Left ventricle myocardium inferior (tissue), 1 donor: ENCODE measurements around the gene MIS18A. TPM values are rescaled to one million over a fixed set of nuclear protein-coding genes. Genes with fewer than 3 reads are reported as not detected.

ENCODE experiments used
- DNase-seq: peaks from one replicate; pipeline ENCODE4 v3.0.0-alpha.2; 2020
- H3K27ac ChIP-seq: fragments of 200-600 bp; replicated peaks from 2 replicates; pipeline ENCODE4 v1.8.0; 2021
- H3K27me3 ChIP-seq: fragments of 200-600 bp; 2 replicates; pipeline ENCODE4 v1.8.0; 2021; ENCODE audit warnings: low read depth
- H3K36me3 ChIP-seq: fragments of 200-600 bp; 2 replicates; pipeline ENCODE4 v1.8.0; 2021
- H3K4me1 ChIP-seq: fragments of 200-600 bp; 2 replicates; pipeline ENCODE4 v1.8.0; 2021
- H3K4me3 ChIP-seq: fragments of 200-600 bp; 2 replicates; pipeline ENCODE4 v1.8.0; 2021; ENCODE audit warnings: mild to moderate bottlenecking, moderate library complexity
- H3K9me3 ChIP-seq: fragments of 200-600 bp; replicated peaks from 2 replicates; pipeline ENCODE4 v1.8.0; 2021
- CTCF ChIP-seq: fragments of 200-600 bp; IDR thresholded peaks from 2 replicates; pipeline ENCODE4 v1.8.0; 2021; ENCODE audit warnings: antibody characterized with exemption, mild to moderate bottlenecking, borderline replicate concordance
- intact Hi-C: fragments of 100-400 bp; cut with micrococcal nuclease; formaldehyde crosslinking; loops from one replicate; pipeline ENCODE4 v1.11.0; 2022
- total RNA-seq: library from RNA; stranded (reverse); fragmentation: NEBNext Ultra II Directional; extraction: Animal tissue kit (Norgen Biotek cat#: 25700); gene quantifications from one replicate; pipeline ENCODE4 v1.2.1, GENCODE V29; 2021
- donor health status: DM: no; HTN: yes; CAD: no; lungs with severe emphysema.

Gene MIS18A
- total RNA-seq, 1 donor from 2014 or later: 3.2 TPM

DNA sequence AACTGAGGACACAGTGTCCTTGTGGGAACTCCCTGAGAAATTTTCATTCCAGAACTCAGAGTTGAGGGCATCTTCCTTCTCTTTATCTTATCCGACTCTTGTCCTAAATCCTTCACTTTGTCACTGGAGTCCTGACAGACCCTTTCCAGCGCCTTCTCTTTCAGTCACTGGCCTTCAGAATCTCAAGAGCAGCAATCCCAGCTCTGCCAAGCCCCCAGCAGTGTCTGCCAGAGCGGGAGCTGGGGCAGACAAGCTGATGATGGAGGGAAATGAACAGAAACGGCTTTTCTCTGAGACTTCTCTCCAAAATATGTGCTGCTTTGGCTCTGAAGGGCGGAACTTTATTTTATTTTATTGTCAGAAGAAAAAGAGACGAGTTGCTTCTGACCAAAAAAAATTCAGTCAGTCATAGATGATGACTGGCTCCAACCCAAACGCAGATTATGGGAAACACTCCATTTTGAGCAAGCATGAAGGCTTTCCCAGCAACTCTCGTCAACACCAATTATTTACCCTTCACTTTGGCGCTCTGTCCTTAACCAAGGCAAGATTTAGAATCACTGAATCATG lies 32.2 kb downstream of the MIS18A start:
- intact Hi-C loops: no loop called here
- Histone ChIP-seq H3K4me3 (no peak overlapping the region), H3K27me3 (no peaks in the 10 kb centered on the region), H3K9me3 (no peaks in the 10 kb centered on the region), H3K4me1 (peaks cover 8% of the 10 kb centered on the region), H3K36me3 (no peaks in the 10 kb centered on the region), H3K27ac (no peak overlapping the region)
- no peak for DNase-seq
- no peak for TF ChIP-seq CTCF

GRCh38 chr21:32245971-32246370 lies 32.9 kb downstream of the MIS18A start:
- Histone ChIP-seq H3K4me3 (no peak overlapping the region), H3K9me3 (no peaks in the 10 kb centered on the region), H3K36me3 (no peaks in the 10 kb centered on the region), H3K4me1 (peaks cover 8% of the 10 kb centered on the region), H3K27ac (no peak overlapping the region), H3K27me3 (no peaks in the 10 kb centered on the region)
- DNase-seq: no peak
- no peak for TF ChIP-seq CTCF
- intact Hi-C loops: no loop called here

DNA sequence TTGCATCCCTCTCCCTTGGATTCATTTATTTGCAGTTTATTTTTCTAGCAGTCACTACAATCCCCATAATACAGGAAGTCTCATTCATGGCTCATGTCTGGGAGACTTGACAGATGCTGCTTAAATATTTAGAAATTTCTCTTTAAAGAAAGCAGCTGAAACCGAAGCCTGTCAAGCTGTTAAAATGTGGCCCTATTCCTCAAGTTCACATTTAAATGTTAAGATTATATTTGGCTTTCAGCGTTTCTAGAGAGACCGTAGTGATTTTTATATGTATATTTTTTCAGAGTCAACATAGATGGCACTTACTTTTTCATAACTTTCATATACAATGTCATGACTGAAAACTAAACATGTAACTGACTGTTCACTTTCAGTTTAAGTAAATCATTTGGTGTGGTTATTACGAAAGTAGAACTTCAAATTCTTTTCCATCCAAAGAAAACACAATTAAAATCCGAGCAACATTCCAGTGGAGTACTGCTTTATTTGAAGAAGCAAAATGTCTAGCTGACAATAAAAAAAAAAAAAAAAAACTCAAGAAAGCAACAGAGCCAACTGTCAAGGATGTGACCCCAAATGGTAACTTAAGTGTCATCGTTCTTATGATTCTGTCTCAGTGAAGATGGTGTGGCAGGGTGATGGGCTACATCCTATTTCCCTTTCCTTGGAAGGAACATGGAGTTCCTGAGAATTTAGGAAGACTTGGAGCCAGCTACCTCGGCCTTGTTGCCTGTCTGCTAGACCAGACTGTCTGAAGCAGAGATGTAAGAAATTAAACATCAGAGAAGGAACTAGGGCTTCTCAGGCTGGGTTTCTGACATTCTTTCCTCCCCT lies 37.8 kb downstream of the MIS18A start:
- Histone ChIP-seq H3K27ac (peak overlapping the region; percentile 20), H3K36me3 (no peaks in the 10 kb centered on the region), H3K27me3 (no peaks in the 10 kb centered on the region), H3K9me3 (peaks cover 13% of the 10 kb centered on the region), H3K4me3 (no peak overlapping the region), H3K4me1 (no peaks in the 10 kb centered on the region)
- no peak for DNase-seq
- TF ChIP-seq CTCF: no peak
- intact Hi-C loops: no loop called here

GRCh38 chr21:32239551-32239950 lies 39.3 kb downstream of the MIS18A start:
- H3K4me3 ChIP-seq: no peak overlapping the region
- no peak for TF ChIP-seq CTCF

DNA sequence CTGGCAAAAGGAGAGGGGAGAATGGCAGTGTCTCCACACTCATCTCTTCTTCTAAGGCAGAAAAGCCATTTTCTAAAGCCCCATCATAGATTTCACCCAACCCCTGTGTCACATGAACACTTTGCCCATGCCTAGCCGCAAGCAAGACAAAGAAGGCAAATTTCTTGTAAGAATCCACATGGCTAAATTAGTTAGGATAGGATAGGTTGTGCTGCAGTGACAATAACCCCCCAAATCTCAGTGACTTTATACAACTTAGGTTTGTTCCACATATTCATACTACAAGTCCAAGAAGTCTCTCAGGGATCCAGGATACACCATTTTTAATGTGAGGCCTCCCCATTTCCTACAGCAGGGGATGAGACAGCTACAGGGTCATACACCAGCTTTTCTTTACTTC lies 40.8 kb downstream of the MIS18A start:
- Histone ChIP-seq H3K4me1 (no peaks in the 10 kb centered on the region), H3K27ac (no peak overlapping the region), H3K27me3 (no peaks in the 10 kb centered on the region), H3K4me3 (no peak overlapping the region), H3K9me3 (peaks cover 13% of the 10 kb centered on the region), H3K36me3 (no peaks in the 10 kb centered on the region)
- TF ChIP-seq CTCF: no peak
- no peak for DNase-seq
- intact Hi-C loops: no loop called here

More at GRCh38 chr21:32239551-32239950, 39.3 kb downstream of the MIS18A start:
- H3K9me3 ChIP-seq: peaks cover 13% of the 10 kb centered on the region
- intact Hi-C loops: no loop called here
- DNase-seq: no peak
- H3K4me1 ChIP-seq: no peaks in the 10 kb centered on the region
- H3K27me3 ChIP-seq: no peaks in the 10 kb centered on the region
- H3K27ac ChIP-seq: no peak overlapping the region
- no peaks in the 10 kb centered on the region for H3K36me3 ChIP-seq
